H1 (cell line): ENCODE data around the gene MACROD2. TPM values are rescaled to one million over a fixed set of nuclear protein-coding genes. Genes with fewer than 3 reads are reported as not detected.

ENCODE experiments used
- CTCF ChIA-PET: fragments of 300-600 bp; sonication (Branson Sonifier 250); formaldehyde crosslinking; loops from one replicate; lab custom pipeline; 2021; ENCODE audit not compliant: partially characterized antibody; lab: Charles Lee
- POLR2A ChIA-PET: fragments of 300-600 bp; sonication (Branson Sonifier 250); formaldehyde crosslinking; loops from one replicate; lab custom pipeline; 2021; ENCODE audit warnings: inconsistent platforms; ENCODE audit not compliant: partially characterized antibody; lab: Charles Lee
- DNase-seq, 2 experiments: peaks; one replicate each; pipeline versions ENCODE4 v3.0.0 to v3.0.0-alpha.2; 2010 to 2022; ENCODE audit warnings: low spot score in 2 of 2, low read depth in 1 of 2, mixed read lengths in 1 of 2
- FAIRE-seq: peaks from 2 replicates; lab custom pipeline; 2011; peaks lifted over from hg19 to GRCh38; lab: Jason Lieb, UNC
- H2AFZ ChIP-seq: 2 replicates; pipeline ENCODE4 v1.8.1; 2012; ENCODE audit warnings: low read length, inconsistent platforms
- H2AK5ac ChIP-seq: 2 replicates; pipeline ENCODE4 v1.6.1; 2013; ENCODE audit warnings: low read depth, low read length
- H2BK120ac ChIP-seq: replicated peaks from 2 replicates; pipeline ENCODE3; 2013; ENCODE audit warnings: low read depth, low read length, inconsistent platforms
- H2BK12ac ChIP-seq: 2 replicates; pipeline ENCODE4 v1.6.1; 2013; ENCODE audit warnings: low read depth, low read length
- H2BK15ac ChIP-seq: 2 replicates; pipeline ENCODE4 v1.6.1; 2013; ENCODE audit warnings: low read length
- H2BK20ac ChIP-seq: 2 replicates; pipeline ENCODE4 v1.6.1; 2013; ENCODE audit warnings: low read length
- H2BK5ac ChIP-seq: 2 replicates; pipeline ENCODE4 v1.6.1; 2013; ENCODE audit warnings: low read depth, low read length
- H3K14ac ChIP-seq: 2 replicates; pipeline ENCODE4 v1.6.1; 2013; ENCODE audit warnings: inconsistent platforms; ENCODE audit not compliant: insufficient read length
- H3K18ac ChIP-seq: 2 replicates; pipeline ENCODE4 v1.6.1; 2013; ENCODE audit warnings: low read length; ENCODE audit errors: extremely low read depth
- H3K23ac ChIP-seq: 2 replicates; pipeline ENCODE4 v1.6.1; 2013; ENCODE audit warnings: inconsistent platforms; ENCODE audit not compliant: insufficient read length
- H3K23me2 ChIP-seq: 2 replicates; pipeline ENCODE4 v1.6.1; 2013; ENCODE audit warnings: low read depth, low read length
- H3K27ac ChIP-seq: 2 replicates; pipeline ENCODE4 v1.6.1; 2011; ENCODE audit warnings: low read depth, low read length, inconsistent platforms
- H3K27me3 ChIP-seq, 4 experiments: replicated peaks in 1 of 4; 1 replicate in 1 of 4; 2 replicates in 3 of 4; pipeline versions ENCODE4 v1.6.1 to v1.8.1; 2011 to 2013; ENCODE audit warnings: low read length in 3 of 4, mild to moderate bottlenecking in 3 of 4, inconsistent platforms in 2 of 4, mixed read lengths in 2 of 4, moderate library complexity in 1 of 4; ENCODE audit not compliant: control insufficient read depth in 3 of 4, insufficient read depth in 3 of 4; ENCODE audit errors: extremely low read depth in 1 of 4
- H3K36me3 ChIP-seq, 4 experiments: 2 replicates each; pipeline versions ENCODE4 v1.6.1 to v1.8.1; 2011 to 2013; ENCODE audit warnings: mild to moderate bottlenecking in 4 of 4, low read length in 3 of 4, moderate library complexity in 2 of 4, control low read depth in 1 of 4, inconsistent platforms in 1 of 4; ENCODE audit not compliant: insufficient read depth in 4 of 4, control insufficient read depth in 2 of 4
- H3K4ac ChIP-seq: replicated peaks from 2 replicates; pipeline ENCODE3; 2013; ENCODE audit warnings: low read length, low read depth, mixed read lengths, inconsistent platforms; ENCODE audit not compliant: insufficient read length
- H3K4me1 ChIP-seq, 4 experiments: replicated peaks in 1 of 4; 1 replicate in 1 of 4; 2 replicates in 3 of 4; pipeline versions ENCODE4 v1.6.1 to v1.8.1; 2011 to 2013; ENCODE audit warnings: low read length in 3 of 4, inconsistent platforms in 2 of 4, mixed read lengths in 1 of 4; ENCODE audit not compliant: insufficient read depth in 4 of 4, control insufficient read depth in 3 of 4
- H3K4me2 ChIP-seq, 2 experiments: 2 replicates each; pipeline versions ENCODE4 v1.6.1 to v1.8.1; 2011 to 2013; ENCODE audit warnings: low read depth in 2 of 2, low read length in 2 of 2, control low read depth in 1 of 2, inconsistent platforms in 1 of 2, mild to moderate bottlenecking in 1 of 2; ENCODE audit not compliant: insufficient read depth in 1 of 2
- H3K4me3 ChIP-seq, 4 experiments: fragments of 200-600, 300-600 bp in 1 of 4; sonication (generic), shearing (Covaris generic), sonication (Bioruptor Twin) in 1 of 4; 2 replicates each; pipeline versions ENCODE4 v1.5.1 to v1.8.1; 2011 to 2016; ENCODE audit warnings: low read length in 4 of 4, low read depth in 3 of 4, control low read depth in 2 of 4, inconsistent platforms in 2 of 4, mild to moderate bottlenecking in 2 of 4, mixed read lengths in 1 of 4, moderate library complexity in 1 of 4; ENCODE audit not compliant: insufficient read depth in 2 of 4; ENCODE audit errors: extremely low read depth in 1 of 4
- H3K56ac ChIP-seq: replicated peaks from 2 replicates; pipeline ENCODE3; 2013; ENCODE audit warnings: low read depth, mild to moderate bottlenecking, mixed read lengths, low read length, inconsistent platforms; ENCODE audit not compliant: insufficient read length
- H3K79me1 ChIP-seq: 2 replicates; pipeline ENCODE4 v1.6.1; 2013; ENCODE audit warnings: low read depth, low read length, control low read depth
- H3K79me2 ChIP-seq, 2 experiments: 2 replicates each; pipeline versions ENCODE4 v1.6.1 to v1.8.1; 2012 to 2013; ENCODE audit warnings: low read length in 2 of 2, mild to moderate bottlenecking in 2 of 2, inconsistent platforms in 1 of 2; ENCODE audit not compliant: insufficient read depth in 2 of 2, control insufficient read depth in 1 of 2
- H3K9ac ChIP-seq, 4 experiments: replicated peaks in 1 of 4; 1 replicate in 1 of 4; 2 replicates in 3 of 4; pipeline versions ENCODE4 v1.6.1 to v1.8.1; 2011 to 2013; ENCODE audit warnings: low read depth in 3 of 4, low read length in 3 of 4, control low read depth in 2 of 4, mild to moderate bottlenecking in 2 of 4, moderate library complexity in 2 of 4, inconsistent platforms in 1 of 4; ENCODE audit errors: extremely low read depth in 1 of 4
- H3K9me3 ChIP-seq, 2 experiments: 2 replicates each; pipeline versions ENCODE4 v1.6.1 to v1.8.1; 2012 to 2013; ENCODE audit warnings: mild to moderate bottlenecking in 2 of 2, moderate library complexity in 2 of 2, control low read depth in 1 of 2, inconsistent platforms in 1 of 2, low read depth in 1 of 2, low read length in 1 of 2, mixed read lengths in 1 of 2; ENCODE audit not compliant: insufficient read depth in 2 of 2
- H4K20me1 ChIP-seq, 2 experiments: replicated peaks in 1 of 2; 2 replicates each; pipeline versions ENCODE3 to v1.8.1; 2011 to 2013; ENCODE audit warnings: inconsistent platforms in 2 of 2, low read length in 2 of 2, mild to moderate bottlenecking in 1 of 2; ENCODE audit not compliant: insufficient read depth in 2 of 2, control insufficient read depth in 1 of 2
- H4K5ac ChIP-seq: 2 replicates; pipeline ENCODE4 v1.6.1; 2013; ENCODE audit warnings: low read length, low read depth, mixed read lengths, inconsistent platforms; ENCODE audit not compliant: insufficient read length
- H4K8ac ChIP-seq: 2 replicates; pipeline ENCODE4 v1.8.0; 2013; ENCODE audit warnings: mild to moderate bottlenecking, moderate library complexity, low read length, inconsistent platforms; ENCODE audit not compliant: insufficient read depth; ENCODE audit errors: extremely low read depth
- H4K91ac ChIP-seq: replicated peaks from 2 replicates; pipeline ENCODE3; 2013; ENCODE audit warnings: low read length, mixed read lengths, inconsistent platforms; ENCODE audit not compliant: insufficient read length
- BCL11A ChIP-seq, 2 experiments: IDR thresholded peaks; one replicate each; pipeline ENCODE4 v1.6.1; 2011; ENCODE audit warnings: low read depth in 2 of 2, low read length in 2 of 2, mild to moderate bottlenecking in 2 of 2
- KDM1A ChIP-seq: fragments of 200-600, 300-600 bp; sonication (generic); IDR thresholded peaks from 2 replicates; pipeline ENCODE4 v1.7.1; 2016; ENCODE audit warnings: mild to moderate bottlenecking, low read length, borderline replicate concordance
- KDM4A ChIP-seq: IDR thresholded peaks from one replicate; pipeline ENCODE4 v1.7.1; 2012; ENCODE audit warnings: low read depth, mild to moderate bottlenecking, moderate library complexity, low read length, inconsistent platforms; ENCODE audit not compliant: severe bottlenecking
- RBBP5 ChIP-seq: IDR thresholded peaks from 2 replicates; pipeline ENCODE4 v1.7.1; 2012; ENCODE audit warnings: low read depth, mild to moderate bottlenecking, inconsistent platforms, low read length, moderate library complexity, borderline replicate concordance
- YY1 ChIP-seq: IDR thresholded peaks from 2 replicates; pipeline ENCODE4 v1.6.1; 2011; ENCODE audit warnings: low read depth, mild to moderate bottlenecking, low read length
- WGBS, 2 experiments: shearing (Covaris generic) in 1 of 2; methylation state at CpG; one replicate each; pipeline versions ENCODE4 v1.1.6 to v1.1.7; 2013 to 2015; ENCODE audit warnings: low lambda C conversion rate in 2 of 2, mixed read lengths in 2 of 2, inconsistent platforms in 1 of 2, low coverage in 1 of 2, missing lambda C conversion rate in 1 of 2; ENCODE audit not compliant: insufficient replicate concordance in 2 of 2, insufficient coverage in 1 of 2, insufficient read length in 1 of 2; ENCODE audit errors: extremely low coverage in 1 of 2, missing lambda C conversion rate in 1 of 2; 5-methylcytosine and 5-hydroxymethylcytosine counted together
- polyA plus RNA-seq, 7 experiments: library from polyadenylated mRNA; depleted of rRNA in 3 of 7; stranded (reverse) in 5 of 7; unstranded in 2 of 7; fragments of >200 nt in 5 of 7; fragments of 200-250 nt in 2 of 7; gene quantifications; 1 replicate in 5 of 7; 2 replicates in 1 of 7; 4 replicates in 1 of 7; pipeline versions ENCODE4 v1.2.1 to v1.2.3, GENCODE V29; 2011 to 2013; ENCODE audit warnings: missing spikeins in 2 of 7, mixed read lengths in 2 of 7
- total RNA-seq: library from RNA; stranded (reverse); fragmentation: NEBNext Ultra II Directional; extraction: Animal tissue kit (Norgen Biotek cat#: 25700); gene quantifications from 2 replicates; pipeline ENCODE4 v1.2.1, GENCODE V29; 2021

MACROD2 gene
- total and polyA plus RNA-seq, 2 of the 8 experiments (the other 6 are each of a cell fraction or from before 2014, with no cell fraction given): 0.70 to 3.9 TPM

GRCh38 chr20:15642109-15642508 is 1646.8 kb downstream of the MACROD2 start:
- Histone ChIP-seq H3K14ac (no peak overlapping the region), H3K23ac (no peak overlapping the region), H3K9me3 (no peaks in the 10 kb centered on the region)
- ChIA-PET CTCF (interaction anchor here (0.8 to 1.6 kb wide), 6 partner anchors 12 to 150 kb away, joined by 3 to 7 read pairs (median 3); no protein-coding TSS in a partner anchor), POLR2A (interaction anchor here (0.5 kb wide), 1 partner anchor 40 kb away, joined by 3 read pairs; no protein-coding TSS in a partner anchor)
- TF ChIP-seq BCL11A (IDR thresholded peaks at IDR 0.05; ENCODE audit: low read depth in 2 of 2, low read length in 2 of 2): no peak
- TF ChIP-seq KDM4A: no peak
- TF ChIP-seq YY1: no peak
- TF ChIP-seq RBBP5: no peak
- TF ChIP-seq KDM1A: no peak
- TF ChIP-seq, all 59 proteins: peak for 0
- Histone ChIP-seq H4K5ac (no peak overlapping the region), H3K79me2 (no peaks in the 10 kb centered on the region), H3K79me1 (no peaks in the 10 kb centered on the region), H2BK20ac (no peak overlapping the region), H3K4me2 (no peak overlapping the region), H3K23me2 (no peaks in the 10 kb centered on the region), H3K27ac (no peak overlapping the region), H2BK120ac (no peak overlapping the region), H4K8ac (no peak overlapping the region), H3K18ac (no peak overlapping the region), H2BK12ac (no peak overlapping the region), H3K4ac (no peak overlapping the region), H4K91ac (no peak overlapping the region), H2AK5ac (no peak overlapping the region), H3K9ac (no peak overlapping the region), H3K4me1 (peaks cover 0 to 11% (median 0%) of the 10 kb centered on the region in 4 experiments; a peak in 4 of 7 replicates), H3K4me3 (no peak overlapping the region), H4K20me1 (no peaks in the 10 kb centered on the region), H2BK5ac (no peak overlapping the region), H3K56ac (no peak overlapping the region), H3K27me3 (no peaks in the 10 kb centered on the region), H2BK15ac (no peak overlapping the region), H2AFZ (no peak overlapping the region), H3K36me3 (no peaks in the 10 kb centered on the region)
- FAIRE-seq (no peak), DNase-seq (no peak)
- 90% methylated on average over 6 of the region's 6 CpGs; no CpG with 5 or more reads in 1 of the 2 experiments for WGBS, 2 experiments
